ENCODE measurements around the gene MORN5. TPM values are rescaled to one million over a fixed set of nuclear protein-coding genes. Genes with fewer than 3 reads are reported as not detected.

MORN5 gene
- polyA plus RNA-seq, 1 donor from 2014 or later = not detected

GRCh38 chr9:122173670-122174069 is 14.0 kb downstream of the MORN5 start:
- no peaks in the 10 kb centered on the region for H3K36me3 ChIP-seq (ENCODE audit: insufficient read depth, low read length)
- H3K9ac ChIP-seq (ENCODE audit: low read length) = no peak overlapping the region
- no peak overlapping the region for H3K4me2 ChIP-seq (ENCODE audit: low read length)
- no peaks in the 10 kb centered on the region for H3K79me2 ChIP-seq (replicated peaks; ENCODE audit: insufficient read depth, low read length)
- H3F3A ChIP-seq (ENCODE audit: insufficient read depth, low read length, poor library complexity, severe bottlenecking) = no peaks in the 10 kb centered on the region
- H3K27ac ChIP-seq (ENCODE audit: low read length) = no peak overlapping the region
- no peaks in the 10 kb centered on the region for H3K27me3 ChIP-seq (ENCODE audit: insufficient read depth, low read depth, low read length)
- no peak overlapping the region for H2AFZ ChIP-seq (ENCODE audit: low read depth, low read length)
- no peaks in the 10 kb centered on the region for H4K20me1 ChIP-seq (ENCODE audit: insufficient read depth)
- no peak overlapping the region for H3K4me3 ChIP-seq (ENCODE audit: low read length)
- no peaks in the 10 kb centered on the region for H3K9me2 ChIP-seq (ENCODE audit: insufficient read depth, low read length)
- TF ChIP-seq MXI1 (conservative IDR thresholded peaks at IDR 0.05; ENCODE audit: poor library complexity, severe bottlenecking) = no peak
- TF ChIP-seq, protein P1, sequence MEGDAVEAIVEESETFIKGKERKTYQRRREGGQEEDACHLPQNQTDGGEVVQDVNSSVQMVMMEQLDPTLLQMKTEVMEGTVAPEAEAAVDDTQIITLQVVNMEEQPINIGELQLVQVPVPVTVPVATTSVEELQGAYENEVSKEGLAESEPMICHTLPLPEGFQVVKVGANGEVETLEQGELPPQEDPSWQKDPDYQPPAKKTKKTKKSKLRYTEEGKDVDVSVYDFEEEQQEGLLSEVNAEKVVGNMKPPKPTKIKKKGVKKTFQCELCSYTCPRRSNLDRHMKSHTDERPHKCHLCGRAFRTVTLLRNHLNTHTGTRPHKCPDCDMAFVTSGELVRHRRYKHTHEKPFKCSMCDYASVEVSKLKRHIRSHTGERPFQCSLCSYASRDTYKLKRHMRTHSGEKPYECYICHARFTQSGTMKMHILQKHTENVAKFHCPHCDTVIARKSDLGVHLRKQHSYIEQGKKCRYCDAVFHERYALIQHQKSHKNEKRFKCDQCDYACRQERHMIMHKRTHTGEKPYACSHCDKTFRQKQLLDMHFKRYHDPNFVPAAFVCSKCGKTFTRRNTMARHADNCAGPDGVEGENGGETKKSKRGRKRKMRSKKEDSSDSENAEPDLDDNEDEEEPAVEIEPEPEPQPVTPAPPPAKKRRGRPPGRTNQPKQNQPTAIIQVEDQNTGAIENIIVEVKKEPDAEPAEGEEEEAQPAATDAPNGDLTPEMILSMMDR (IDR thresholded peaks at IDR 0.05; ENCODE audit: poor library complexity, severe bottlenecking) = no peak
- no peak for TF ChIP-seq POLR2AphosphoS5 (IDR thresholded peaks at IDR 0.05)
- TF ChIP-seq EP300 (conservative IDR thresholded peaks at IDR 0.05; ENCODE audit: poor library complexity, severe bottlenecking) = no peak
- TF ChIP-seq EZH2 (IDR thresholded peaks at IDR 0.05; ENCODE audit: borderline replicate concordance, insufficient read depth, low read length, poor library complexity, severe bottlenecking) = no peak
- TF ChIP-seq TAF1 (IDR thresholded peaks at IDR 0.05; ENCODE audit: low read depth) = no peak
- TF ChIP-seq SMC3 (conservative IDR thresholded peaks at IDR 0.05; ENCODE audit: poor library complexity) = no peak
- TF ChIP-seq RAD21 (conservative IDR thresholded peaks at IDR 0.05) = no peak
- TF ChIP-seq, protein P2, sequence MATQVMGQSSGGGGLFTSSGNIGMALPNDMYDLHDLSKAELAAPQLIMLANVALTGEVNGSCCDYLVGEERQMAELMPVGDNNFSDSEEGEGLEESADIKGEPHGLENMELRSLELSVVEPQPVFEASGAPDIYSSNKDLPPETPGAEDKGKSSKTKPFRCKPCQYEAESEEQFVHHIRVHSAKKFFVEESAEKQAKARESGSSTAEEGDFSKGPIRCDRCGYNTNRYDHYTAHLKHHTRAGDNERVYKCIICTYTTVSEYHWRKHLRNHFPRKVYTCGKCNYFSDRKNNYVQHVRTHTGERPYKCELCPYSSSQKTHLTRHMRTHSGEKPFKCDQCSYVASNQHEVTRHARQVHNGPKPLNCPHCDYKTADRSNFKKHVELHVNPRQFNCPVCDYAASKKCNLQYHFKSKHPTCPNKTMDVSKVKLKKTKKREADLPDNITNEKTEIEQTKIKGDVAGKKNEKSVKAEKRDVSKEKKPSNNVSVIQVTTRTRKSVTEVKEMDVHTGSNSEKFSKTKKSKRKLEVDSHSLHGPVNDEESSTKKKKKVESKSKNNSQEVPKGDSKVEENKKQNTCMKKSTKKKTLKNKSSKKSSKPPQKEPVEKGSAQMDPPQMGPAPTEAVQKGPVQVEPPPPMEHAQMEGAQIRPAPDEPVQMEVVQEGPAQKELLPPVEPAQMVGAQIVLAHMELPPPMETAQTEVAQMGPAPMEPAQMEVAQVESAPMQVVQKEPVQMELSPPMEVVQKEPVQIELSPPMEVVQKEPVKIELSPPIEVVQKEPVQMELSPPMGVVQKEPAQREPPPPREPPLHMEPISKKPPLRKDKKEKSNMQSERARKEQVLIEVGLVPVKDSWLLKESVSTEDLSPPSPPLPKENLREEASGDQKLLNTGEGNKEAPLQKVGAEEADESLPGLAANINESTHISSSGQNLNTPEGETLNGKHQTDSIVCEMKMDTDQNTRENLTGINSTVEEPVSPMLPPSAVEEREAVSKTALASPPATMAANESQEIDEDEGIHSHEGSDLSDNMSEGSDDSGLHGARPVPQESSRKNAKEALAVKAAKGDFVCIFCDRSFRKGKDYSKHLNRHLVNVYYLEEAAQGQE (IDR thresholded peaks at IDR 0.05; ENCODE audit: borderline replicate concordance) = no peak
- no peaks in the 10 kb centered on the region for H3K9me3 ChIP-seq (ENCODE audit: low read length)

- Histone ChIP-seq H3K9ac (ENCODE audit: low read length) (no peak overlapping the region), H3K79me2 (replicated peaks; ENCODE audit: insufficient read depth, low read length) (no peaks in the 10 kb centered on the region), H3K36me3 (ENCODE audit: insufficient read depth, low read length) (no peaks in the 10 kb centered on the region), H4K20me1 (ENCODE audit: insufficient read depth) (no peaks in the 10 kb centered on the region), H3K27ac (ENCODE audit: low read length) (no peak overlapping the region), H3K4me2 (ENCODE audit: low read length) (no peak overlapping the region), H3K27me3 (ENCODE audit: insufficient read depth, low read depth, low read length) (no peaks in the 10 kb centered on the region), H3K9me2 (ENCODE audit: insufficient read depth, low read length) (no peaks in the 10 kb centered on the region), H3K9me3 (ENCODE audit: low read length) (no peaks in the 10 kb centered on the region), H2AFZ (ENCODE audit: low read depth, low read length) (no peak overlapping the region), H3F3A (ENCODE audit: insufficient read depth, low read length, poor library complexity, severe bottlenecking) (no peaks in the 10 kb centered on the region), H3K4me3 (ENCODE audit: low read length) (no peak overlapping the region)
- TF ChIP-seq POLR2AphosphoS5 (IDR thresholded peaks at IDR 0.05) (no peak), TAF1 (IDR thresholded peaks at IDR 0.05; ENCODE audit: low read depth) (no peak), EP300 (conservative IDR thresholded peaks at IDR 0.05; ENCODE audit: poor library complexity, severe bottlenecking) (no peak), MXI1 (conservative IDR thresholded peaks at IDR 0.05; ENCODE audit: poor library complexity, severe bottlenecking) (no peak), SMC3 (conservative IDR thresholded peaks at IDR 0.05; ENCODE audit: poor library complexity) (no peak), EZH2 (IDR thresholded peaks at IDR 0.05; ENCODE audit: borderline replicate concordance, insufficient read depth, low read length, poor library complexity, severe bottlenecking) (no peak)
- TF ChIP-seq, protein P1 (IDR thresholded peaks at IDR 0.05; ENCODE audit: poor library complexity, severe bottlenecking) = no peak
- TF ChIP-seq, protein P2 (IDR thresholded peaks at IDR 0.05; ENCODE audit: borderline replicate concordance) = no peak
Measured at GRCh38 chr9:122176916-122177315, 17.2 kb downstream of the MORN5 start.

All from neural cell (in vitro differentiated cells).